Measurements from ENCODE around the gene ARMC2.

Gene ARMC2

DNA sequence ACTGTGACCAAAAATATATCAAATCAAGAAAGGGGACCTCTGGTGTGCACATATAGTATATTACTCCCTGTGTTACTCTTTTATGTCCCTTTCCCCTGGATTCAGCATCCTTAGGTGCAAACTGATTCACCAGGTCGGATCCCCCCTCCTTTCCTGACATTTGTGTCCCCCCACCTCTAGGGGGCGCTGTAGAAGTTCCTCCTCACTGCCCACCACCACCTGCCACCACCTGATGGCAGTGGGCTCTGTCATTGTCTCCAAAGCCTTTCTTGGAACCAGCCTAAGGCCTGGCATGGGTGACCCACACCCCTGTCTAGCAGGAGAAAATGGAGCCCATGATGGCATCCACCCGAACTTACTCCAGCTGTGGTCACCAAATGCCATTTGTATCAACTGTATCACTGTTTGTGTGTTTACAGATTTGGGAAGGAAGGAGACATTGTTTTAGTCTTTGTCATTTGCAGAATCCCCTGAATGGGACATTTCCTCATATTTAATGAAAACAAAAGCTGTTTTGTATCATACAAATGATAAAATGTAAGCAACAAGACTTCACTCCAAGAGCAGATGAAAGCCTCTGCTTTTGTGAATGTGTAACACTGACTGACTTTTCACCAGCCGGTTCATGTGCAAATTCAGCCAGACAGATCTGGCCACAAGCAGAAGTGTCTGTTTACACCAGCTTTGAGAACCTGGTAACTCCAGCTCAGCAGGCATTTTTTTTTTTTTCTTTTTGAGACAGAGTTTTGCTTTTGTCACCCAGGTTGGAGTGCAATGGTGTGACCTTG is 66.2 kb downstream of the ARMC2 start:
- H3K4me3 ChIP-seq (ENCODE audit: low read depth, low read length, poor library complexity, severe bottlenecking), result no peak overlapping the region
- TF ChIP-seq, protein P1, sequence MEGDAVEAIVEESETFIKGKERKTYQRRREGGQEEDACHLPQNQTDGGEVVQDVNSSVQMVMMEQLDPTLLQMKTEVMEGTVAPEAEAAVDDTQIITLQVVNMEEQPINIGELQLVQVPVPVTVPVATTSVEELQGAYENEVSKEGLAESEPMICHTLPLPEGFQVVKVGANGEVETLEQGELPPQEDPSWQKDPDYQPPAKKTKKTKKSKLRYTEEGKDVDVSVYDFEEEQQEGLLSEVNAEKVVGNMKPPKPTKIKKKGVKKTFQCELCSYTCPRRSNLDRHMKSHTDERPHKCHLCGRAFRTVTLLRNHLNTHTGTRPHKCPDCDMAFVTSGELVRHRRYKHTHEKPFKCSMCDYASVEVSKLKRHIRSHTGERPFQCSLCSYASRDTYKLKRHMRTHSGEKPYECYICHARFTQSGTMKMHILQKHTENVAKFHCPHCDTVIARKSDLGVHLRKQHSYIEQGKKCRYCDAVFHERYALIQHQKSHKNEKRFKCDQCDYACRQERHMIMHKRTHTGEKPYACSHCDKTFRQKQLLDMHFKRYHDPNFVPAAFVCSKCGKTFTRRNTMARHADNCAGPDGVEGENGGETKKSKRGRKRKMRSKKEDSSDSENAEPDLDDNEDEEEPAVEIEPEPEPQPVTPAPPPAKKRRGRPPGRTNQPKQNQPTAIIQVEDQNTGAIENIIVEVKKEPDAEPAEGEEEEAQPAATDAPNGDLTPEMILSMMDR (IDR thresholded peaks at IDR 0.05; ENCODE audit: low read length), result peak; percentile 96
- TF ChIP-seq EZH2 (IDR thresholded peaks at IDR 0.05; ENCODE audit: borderline replicate concordance, low read length), result no peak
- H3K36me3 ChIP-seq (ENCODE audit: insufficient read depth, low read length), result no peaks in the 10 kb centered on the region
- H3K27me3 ChIP-seq (ENCODE audit: insufficient read depth, low read length), result no peaks in the 10 kb centered on the region
- H3K79me2 ChIP-seq (ENCODE audit: insufficient read depth, low read length), result no peaks in the 10 kb centered on the region
- no peaks in the 10 kb centered on the region for H3K4me1 ChIP-seq (ENCODE audit: insufficient read depth, low read length, severe bottlenecking)
- no peak overlapping the region for H3K27ac ChIP-seq (ENCODE audit: low read depth, low read length, poor library complexity, severe bottlenecking)
- no peaks in the 10 kb centered on the region for H3K9me2 ChIP-seq (ENCODE audit: low read depth, low read length)
- H3F3A ChIP-seq (ENCODE audit: insufficient read depth, low read length), result no peaks in the 10 kb centered on the region
- no peak overlapping the region for H2AFZ ChIP-seq (ENCODE audit: low read length)
- H3K9me3 ChIP-seq (ENCODE audit: low read length), result no peaks in the 10 kb centered on the region
- no peak overlapping the region for H3K9ac ChIP-seq (ENCODE audit: low read length)
- H3K4me2 ChIP-seq (ENCODE audit: low read length), result no peak overlapping the region
- no peaks in the 10 kb centered on the region for H4K20me1 ChIP-seq (ENCODE audit: insufficient read depth, low read length)

DNA sequence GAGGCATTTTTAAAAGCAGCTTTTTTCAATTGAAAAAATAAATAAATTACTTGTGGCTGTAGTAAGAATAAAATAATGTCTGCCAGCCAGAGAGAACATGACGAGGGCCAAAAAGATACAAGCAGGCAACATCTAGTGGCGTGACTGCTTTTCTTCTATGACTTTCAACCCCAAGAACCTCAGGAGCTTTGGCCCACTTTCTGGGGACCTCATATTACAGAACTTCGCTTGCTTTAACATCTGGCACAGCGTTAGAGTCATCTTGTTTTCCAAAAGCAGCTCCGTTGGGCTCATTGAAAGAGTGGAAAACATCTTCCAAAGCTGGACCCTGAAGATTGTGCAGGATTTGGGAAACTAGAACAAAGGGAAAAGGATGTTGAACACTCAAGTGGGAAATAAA is 67.0 kb downstream of the ARMC2 start:
- Histone ChIP-seq H4K20me1 (ENCODE audit: insufficient read depth, low read length) (no peaks in the 10 kb centered on the region), H3K4me2 (ENCODE audit: low read length) (no peak overlapping the region), H3K9me3 (ENCODE audit: low read length) (no peaks in the 10 kb centered on the region), H3F3A (ENCODE audit: insufficient read depth, low read length) (no peaks in the 10 kb centered on the region), H3K4me3 (ENCODE audit: low read depth, low read length, poor library complexity, severe bottlenecking) (no peak overlapping the region), H3K9me2 (ENCODE audit: low read depth, low read length) (no peaks in the 10 kb centered on the region), H3K4me1 (ENCODE audit: insufficient read depth, low read length, severe bottlenecking) (no peaks in the 10 kb centered on the region), H3K27ac (ENCODE audit: low read depth, low read length, poor library complexity, severe bottlenecking) (no peak overlapping the region), H3K79me2 (ENCODE audit: insufficient read depth, low read length) (no peaks in the 10 kb centered on the region), H3K9ac (ENCODE audit: low read length) (no peak overlapping the region), H3K27me3 (ENCODE audit: insufficient read depth, low read length) (no peaks in the 10 kb centered on the region), H2AFZ (ENCODE audit: low read length) (no peak overlapping the region), H3K36me3 (ENCODE audit: insufficient read depth, low read length) (no peaks in the 10 kb centered on the region)
- TF ChIP-seq EZH2 (IDR thresholded peaks at IDR 0.05; ENCODE audit: borderline replicate concordance, low read length), result no peak
- TF ChIP-seq, protein P1 (IDR thresholded peaks at IDR 0.05; ENCODE audit: low read length), result no peak

DNA sequence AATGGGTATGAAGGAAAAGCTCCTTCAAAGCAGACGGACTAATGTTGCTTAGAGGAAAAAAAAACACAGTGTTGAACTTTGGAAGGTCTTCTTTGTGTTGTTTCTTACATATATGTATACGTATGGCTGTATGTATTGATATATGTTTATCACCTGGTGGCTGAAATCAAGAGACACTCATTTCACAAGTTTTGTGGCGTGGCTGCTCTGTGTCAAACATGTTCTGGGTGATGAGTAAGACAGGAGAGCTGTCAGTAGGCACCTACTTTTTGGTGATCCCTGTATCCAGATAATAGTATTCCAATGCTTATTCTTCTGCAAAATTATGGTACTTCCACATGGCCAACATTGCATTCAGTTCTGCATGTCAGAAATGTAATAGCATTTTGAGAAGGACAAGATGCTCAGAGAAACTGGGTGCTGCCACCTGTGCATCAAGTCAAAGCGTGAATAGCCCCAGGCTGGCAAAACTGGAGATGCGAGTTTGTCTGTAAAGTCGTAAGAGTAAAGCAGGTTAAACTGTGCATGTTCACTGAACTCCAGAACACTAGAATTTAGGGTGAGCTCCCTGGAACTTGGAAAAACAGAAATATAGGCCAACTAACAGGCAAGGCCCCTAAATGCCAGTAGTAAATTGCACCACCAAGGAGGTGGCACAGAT is 67.9 kb downstream of the ARMC2 start:
- Histone ChIP-seq H3K9me3 (ENCODE audit: low read length) (no peaks in the 10 kb centered on the region), H3K27me3 (ENCODE audit: insufficient read depth, low read length) (no peaks in the 10 kb centered on the region), H3F3A (ENCODE audit: insufficient read depth, low read length) (no peaks in the 10 kb centered on the region), H4K20me1 (ENCODE audit: insufficient read depth, low read length) (no peaks in the 10 kb centered on the region), H3K36me3 (ENCODE audit: insufficient read depth, low read length) (no peaks in the 10 kb centered on the region), H3K9me2 (ENCODE audit: low read depth, low read length) (no peaks in the 10 kb centered on the region), H3K27ac (ENCODE audit: low read depth, low read length, poor library complexity, severe bottlenecking) (no peak overlapping the region), H2AFZ (ENCODE audit: low read length) (no peak overlapping the region), H3K79me2 (ENCODE audit: insufficient read depth, low read length) (no peaks in the 10 kb centered on the region), H3K9ac (ENCODE audit: low read length) (no peak overlapping the region), H3K4me2 (ENCODE audit: low read length) (no peak overlapping the region), H3K4me3 (ENCODE audit: low read depth, low read length, poor library complexity, severe bottlenecking) (no peak overlapping the region), H3K4me1 (ENCODE audit: insufficient read depth, low read length, severe bottlenecking) (no peaks in the 10 kb centered on the region)
- TF ChIP-seq, protein P1 (IDR thresholded peaks at IDR 0.05; ENCODE audit: low read length), result no peak
- TF ChIP-seq EZH2 (IDR thresholded peaks at IDR 0.05; ENCODE audit: borderline replicate concordance, low read length), result no peak

Measured in OCI-LY1 (cell line).